Gastrocnemius medialis (tissue), 4 donors: ENCODE measurements around the gene STIM1.

Source experiments
- POLR2A ChIP-seq, 2 donors: fragments of 450-650 bp; IDR thresholded peaks; one replicate each; pipeline ENCODE4 v1.6.1; 2017; ENCODE audit warnings: antibody characterized with exemption in 2 of 2, mild to moderate bottlenecking in 2 of 2, moderate library complexity in 2 of 2
- TF ChIP-seq, protein P1 (sequence below), 5 experiments: fragments of 450-650 bp in 3 of 5; fragments of 200-600 bp in 2 of 5; sonication (generic) in 2 of 5; IDR thresholded peaks in 4 of 5; conservative IDR thresholded peaks in 1 of 5; 1 replicate in 4 of 5; 2 replicates in 1 of 5; pipeline ENCODE4 v1.5.1; 2016 to 2019; ENCODE audit warnings: antibody characterized with exemption in 5 of 5, mild to moderate bottlenecking in 3 of 5, moderate library complexity in 3 of 5

DNA sequence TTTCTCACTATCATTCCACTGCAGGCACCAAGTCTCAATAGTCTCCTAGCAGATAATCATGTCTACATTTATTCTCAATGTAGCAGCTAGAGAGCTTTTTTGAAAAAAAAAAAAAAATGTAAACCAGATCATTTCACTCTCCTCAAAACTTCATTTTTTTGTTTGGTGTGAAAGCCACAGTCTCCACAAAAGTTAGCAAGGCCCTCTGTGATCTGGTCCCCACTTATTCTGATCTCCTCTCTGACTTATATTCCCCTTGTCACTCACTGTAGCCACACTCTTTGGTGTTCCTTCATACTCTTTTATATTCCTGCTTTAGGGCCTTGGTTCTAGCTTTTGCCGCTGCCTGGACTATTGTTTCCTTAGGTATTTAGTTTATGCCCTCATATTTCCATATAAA lies 137.5 kb downstream of the STIM1 start:
- TF ChIP-seq, protein P1, sequence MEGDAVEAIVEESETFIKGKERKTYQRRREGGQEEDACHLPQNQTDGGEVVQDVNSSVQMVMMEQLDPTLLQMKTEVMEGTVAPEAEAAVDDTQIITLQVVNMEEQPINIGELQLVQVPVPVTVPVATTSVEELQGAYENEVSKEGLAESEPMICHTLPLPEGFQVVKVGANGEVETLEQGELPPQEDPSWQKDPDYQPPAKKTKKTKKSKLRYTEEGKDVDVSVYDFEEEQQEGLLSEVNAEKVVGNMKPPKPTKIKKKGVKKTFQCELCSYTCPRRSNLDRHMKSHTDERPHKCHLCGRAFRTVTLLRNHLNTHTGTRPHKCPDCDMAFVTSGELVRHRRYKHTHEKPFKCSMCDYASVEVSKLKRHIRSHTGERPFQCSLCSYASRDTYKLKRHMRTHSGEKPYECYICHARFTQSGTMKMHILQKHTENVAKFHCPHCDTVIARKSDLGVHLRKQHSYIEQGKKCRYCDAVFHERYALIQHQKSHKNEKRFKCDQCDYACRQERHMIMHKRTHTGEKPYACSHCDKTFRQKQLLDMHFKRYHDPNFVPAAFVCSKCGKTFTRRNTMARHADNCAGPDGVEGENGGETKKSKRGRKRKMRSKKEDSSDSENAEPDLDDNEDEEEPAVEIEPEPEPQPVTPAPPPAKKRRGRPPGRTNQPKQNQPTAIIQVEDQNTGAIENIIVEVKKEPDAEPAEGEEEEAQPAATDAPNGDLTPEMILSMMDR (IDR thresholded peaks at IDR 0.05 in 4 of 5, conservative IDR thresholded peaks at IDR 0.05 in 1 of 5), result no peak
- TF ChIP-seq POLR2A (IDR thresholded peaks at IDR 0.05), result no peak
